Lower leg skin (tissue), 3 donors: Measurements from ENCODE around the gene HSPA6.
"Not testable (repeated sequence)": the region's sequence is repeated elsewhere in the genome, so short reads cannot be mapped to it uniquely, and the experiment has no call there.

Experiments
- POLR2A ChIP-seq, 2 donors: fragments of 450-650 bp; IDR thresholded peaks; one replicate each; pipeline ENCODE4 v1.6.1; 2016 to 2017; ENCODE audit warnings: antibody characterized with exemption in 2 of 2, mild to moderate bottlenecking in 1 of 2, moderate library complexity in 1 of 2
- TF ChIP-seq, protein P1 (sequence below), 3 donors: fragments of 450-650 bp; IDR thresholded peaks; one replicate each; pipeline ENCODE4 v1.5.1; 2016; ENCODE audit warnings: antibody characterized with exemption in 3 of 3, mild to moderate bottlenecking in 3 of 3, moderate library complexity in 2 of 3

DNA sequence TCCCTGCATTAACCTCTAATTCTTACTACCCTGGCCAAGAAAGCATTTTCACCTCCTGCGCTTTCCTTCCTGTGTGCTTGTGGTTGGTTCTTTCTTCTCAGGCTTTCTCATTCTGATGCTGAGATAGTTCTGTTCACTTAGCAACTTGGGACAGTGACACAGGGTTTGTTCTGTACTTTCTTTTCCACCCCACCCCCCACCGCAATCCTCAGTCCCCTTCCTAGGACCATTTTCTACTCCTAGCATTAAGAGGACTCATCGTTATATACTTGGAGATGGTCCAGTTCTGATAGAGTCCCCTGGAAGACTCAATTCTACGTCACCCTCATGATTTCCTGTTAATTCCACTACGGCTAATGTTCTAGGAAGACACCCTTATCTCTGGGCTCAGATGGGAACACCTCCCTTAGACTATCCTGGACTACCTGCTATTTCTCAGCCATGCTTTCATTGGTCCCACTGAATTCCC is 17.8 kb downstream of the HSPA6 start:
- TF ChIP-seq POLR2A (IDR thresholded peaks at IDR 0.05): not testable (repeated sequence)
- TF ChIP-seq, protein P1, sequence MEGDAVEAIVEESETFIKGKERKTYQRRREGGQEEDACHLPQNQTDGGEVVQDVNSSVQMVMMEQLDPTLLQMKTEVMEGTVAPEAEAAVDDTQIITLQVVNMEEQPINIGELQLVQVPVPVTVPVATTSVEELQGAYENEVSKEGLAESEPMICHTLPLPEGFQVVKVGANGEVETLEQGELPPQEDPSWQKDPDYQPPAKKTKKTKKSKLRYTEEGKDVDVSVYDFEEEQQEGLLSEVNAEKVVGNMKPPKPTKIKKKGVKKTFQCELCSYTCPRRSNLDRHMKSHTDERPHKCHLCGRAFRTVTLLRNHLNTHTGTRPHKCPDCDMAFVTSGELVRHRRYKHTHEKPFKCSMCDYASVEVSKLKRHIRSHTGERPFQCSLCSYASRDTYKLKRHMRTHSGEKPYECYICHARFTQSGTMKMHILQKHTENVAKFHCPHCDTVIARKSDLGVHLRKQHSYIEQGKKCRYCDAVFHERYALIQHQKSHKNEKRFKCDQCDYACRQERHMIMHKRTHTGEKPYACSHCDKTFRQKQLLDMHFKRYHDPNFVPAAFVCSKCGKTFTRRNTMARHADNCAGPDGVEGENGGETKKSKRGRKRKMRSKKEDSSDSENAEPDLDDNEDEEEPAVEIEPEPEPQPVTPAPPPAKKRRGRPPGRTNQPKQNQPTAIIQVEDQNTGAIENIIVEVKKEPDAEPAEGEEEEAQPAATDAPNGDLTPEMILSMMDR (IDR thresholded peaks at IDR 0.05): not testable (repeated sequence)
